Smooth muscle cell (in vitro differentiated cells): ENCODE data around the gene CACNG4. TPM values are rescaled to one million over a fixed set of nuclear protein-coding genes. Genes with fewer than 3 reads are reported as not detected.

Experiments
- DNase-seq: peaks from one replicate; lab custom pipeline; 2025; ENCODE audit not compliant: unreplicated experiment; lab: John Stamatoyannopoulos, UW
- H2AFZ ChIP-seq: fragments of 200-600 bp; sonication (generic); 2 replicates; pipeline ENCODE4 v1.6.0; 2016; ENCODE audit warnings: antibody characterized with exemption, low read depth, mild to moderate bottlenecking
- H3F3A ChIP-seq: fragments of 200-600 bp; sonication (generic); 2 replicates; pipeline ENCODE4 v1.6.0; 2017; ENCODE audit warnings: antibody characterized with exemption, low read depth
- H3K27ac ChIP-seq: fragments of 200-600 bp; sonication (generic); 2 replicates; pipeline ENCODE4 v1.5.1; 2016; ENCODE audit warnings: low read depth, mild to moderate bottlenecking
- H3K27me3 ChIP-seq: fragments of 200-600 bp; sonication (generic); 2 replicates; pipeline ENCODE4 v1.6.1; 2016; ENCODE audit warnings: low read depth, mild to moderate bottlenecking
- H3K36me3 ChIP-seq: fragments of 200-600 bp; sonication (generic); 2 replicates; pipeline ENCODE4 v1.5.1; 2016; ENCODE audit warnings: low read depth
- H3K4me1 ChIP-seq: fragments of 200-600 bp; sonication (generic); 2 replicates; pipeline ENCODE4 v1.5.1; 2016; ENCODE audit warnings: low read depth
- H3K4me2 ChIP-seq: fragments of 200-600 bp; sonication (generic); 2 replicates; pipeline ENCODE4 v1.6.0; 2016; ENCODE audit warnings: mild to moderate bottlenecking
- H3K4me3 ChIP-seq: fragments of 200-600 bp; sonication (generic); 2 replicates; pipeline ENCODE4 v1.5.1; 2016; ENCODE audit warnings: mild to moderate bottlenecking
- H3K79me2 ChIP-seq: fragments of 200-600 bp; sonication (generic); 2 replicates; pipeline ENCODE4 v1.6.0; 2016; ENCODE audit warnings: low read depth, mild to moderate bottlenecking
- H3K9ac ChIP-seq: fragments of 200-600 bp; sonication (generic); 2 replicates; pipeline ENCODE4 v1.6.0; 2016; ENCODE audit warnings: low read depth
- H3K9me3 ChIP-seq: fragments of 200-600 bp; sonication (generic); replicated peaks from 2 replicates; pipeline ENCODE4 v1.5.1; 2016; ENCODE audit warnings: low read depth
- H4K20me1 ChIP-seq: fragments of 200-600 bp; sonication (generic); 2 replicates; pipeline ENCODE4 v1.6.0; 2016; ENCODE audit warnings: low read depth
- WGBS: methylation state at CpG from one replicate; pipeline ENCODE4 v1.1.7; 2016; ENCODE audit warnings: low lambda C conversion rate; 5-methylcytosine and 5-hydroxymethylcytosine counted together
- polyA plus RNA-seq: library from polyadenylated mRNA; unstranded; fragments of >200 nt; fragmentation: Nextera tagmentation; extraction: Ambion mirVana; gene quantifications from 2 replicates; pipeline ENCODE4 v1.2.1, GENCODE V29; 2016
- total RNA-seq: library from RNA; depleted of rRNA; stranded (reverse); fragments of >200 nt; gene quantifications from 2 replicates; pipeline ENCODE4 v1.2.3, GENCODE V29; 2014
- TF ChIP-seq, protein P1 (sequence below): fragments of 200-600 bp; sonication (generic); IDR thresholded peaks from 2 replicates; pipeline ENCODE4 v1.5.1; 2017; ENCODE audit warnings: borderline replicate concordance, mild to moderate bottlenecking, antibody characterized with exemption; ENCODE audit not compliant: insufficient read depth, poor library complexity, severe bottlenecking

Gene CACNG4
- total and polyA plus RNA-seq, 2 experiments from 2014 or later: 1.4 to 6.5 TPM

DNA sequence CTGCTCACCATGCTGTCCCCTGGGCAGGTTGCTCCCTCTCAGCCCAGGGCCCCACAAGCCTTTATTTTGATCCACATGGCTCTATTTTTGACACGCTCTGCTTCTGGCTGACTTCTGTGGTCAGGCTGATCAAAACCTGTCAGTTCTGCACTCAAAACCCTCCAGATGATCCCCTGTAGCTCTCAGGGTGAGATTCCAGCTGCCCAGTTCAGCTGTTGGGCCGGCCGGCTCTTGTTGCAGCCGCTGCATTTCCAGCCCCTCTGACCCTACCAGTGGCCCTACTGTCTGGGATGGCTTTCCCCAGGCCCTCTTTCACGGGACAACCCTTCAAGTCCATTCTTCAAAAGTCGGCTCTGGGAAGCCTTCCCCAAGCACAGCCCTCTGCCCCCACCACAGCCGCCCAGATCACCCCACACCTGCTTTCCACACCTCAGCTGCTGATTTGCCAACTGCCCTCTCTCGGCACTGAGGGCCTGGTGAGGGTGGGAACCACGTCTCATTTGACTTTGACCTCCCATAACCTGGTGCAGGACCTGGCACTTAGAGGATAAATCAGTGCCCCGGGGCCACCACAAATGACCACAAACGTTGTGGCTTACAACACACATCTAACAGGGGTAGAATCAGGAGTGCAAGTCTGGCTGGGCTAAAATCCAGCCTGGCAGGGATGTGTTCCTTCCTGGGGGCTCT lies 16.3 kb upstream of the CACNG4 start:
- H3K9ac ChIP-seq: no peak overlapping the region
- TF ChIP-seq, protein P1, sequence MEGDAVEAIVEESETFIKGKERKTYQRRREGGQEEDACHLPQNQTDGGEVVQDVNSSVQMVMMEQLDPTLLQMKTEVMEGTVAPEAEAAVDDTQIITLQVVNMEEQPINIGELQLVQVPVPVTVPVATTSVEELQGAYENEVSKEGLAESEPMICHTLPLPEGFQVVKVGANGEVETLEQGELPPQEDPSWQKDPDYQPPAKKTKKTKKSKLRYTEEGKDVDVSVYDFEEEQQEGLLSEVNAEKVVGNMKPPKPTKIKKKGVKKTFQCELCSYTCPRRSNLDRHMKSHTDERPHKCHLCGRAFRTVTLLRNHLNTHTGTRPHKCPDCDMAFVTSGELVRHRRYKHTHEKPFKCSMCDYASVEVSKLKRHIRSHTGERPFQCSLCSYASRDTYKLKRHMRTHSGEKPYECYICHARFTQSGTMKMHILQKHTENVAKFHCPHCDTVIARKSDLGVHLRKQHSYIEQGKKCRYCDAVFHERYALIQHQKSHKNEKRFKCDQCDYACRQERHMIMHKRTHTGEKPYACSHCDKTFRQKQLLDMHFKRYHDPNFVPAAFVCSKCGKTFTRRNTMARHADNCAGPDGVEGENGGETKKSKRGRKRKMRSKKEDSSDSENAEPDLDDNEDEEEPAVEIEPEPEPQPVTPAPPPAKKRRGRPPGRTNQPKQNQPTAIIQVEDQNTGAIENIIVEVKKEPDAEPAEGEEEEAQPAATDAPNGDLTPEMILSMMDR: no peak
- H3K27me3 ChIP-seq: no peaks in the 10 kb centered on the region
- H3K4me2 ChIP-seq: no peak overlapping the region
- no peak overlapping the region for H3K27ac ChIP-seq
- H3K36me3 ChIP-seq: no peaks in the 10 kb centered on the region
- 75% methylated on average over 11 of the region's 11 CpGs for WGBS
- no peak for DNase-seq
- H3K9me3 ChIP-seq: no peaks in the 10 kb centered on the region
- H4K20me1 ChIP-seq: no peaks in the 10 kb centered on the region
- H3K4me3 ChIP-seq: no peak overlapping the region
- H3K79me2 ChIP-seq: no peaks in the 10 kb centered on the region
- H2AFZ ChIP-seq: no peak overlapping the region
- H3F3A ChIP-seq: no peaks in the 10 kb centered on the region
- peaks cover 15% of the 10 kb centered on the region for H3K4me1 ChIP-seq

GRCh38 chr17:66949501-66949900 lies 15.0 kb upstream of the CACNG4 start:
- no peaks in the 10 kb centered on the region for H3K36me3 ChIP-seq
- no peaks in the 10 kb centered on the region for H4K20me1 ChIP-seq
- no peak overlapping the region for H2AFZ ChIP-seq
- no peaks in the 10 kb centered on the region for H3K79me2 ChIP-seq
- peaks cover 10% of the 10 kb centered on the region for H3K4me1 ChIP-seq
- DNase-seq: no peak
- no peak overlapping the region for H3K4me2 ChIP-seq
- no peaks in the 10 kb centered on the region for H3K9me3 ChIP-seq
- H3K27me3 ChIP-seq: no peaks in the 10 kb centered on the region
- H3K4me3 ChIP-seq: no peak overlapping the region
- H3K9ac ChIP-seq: no peak overlapping the region
- H3K27ac ChIP-seq: peak overlapping the region; percentile 17
- WGBS: 85% methylated on average over 10 of the region's 10 CpGs
- no peaks in the 10 kb centered on the region for H3F3A ChIP-seq
- TF ChIP-seq, protein P1: no peak

DNA sequence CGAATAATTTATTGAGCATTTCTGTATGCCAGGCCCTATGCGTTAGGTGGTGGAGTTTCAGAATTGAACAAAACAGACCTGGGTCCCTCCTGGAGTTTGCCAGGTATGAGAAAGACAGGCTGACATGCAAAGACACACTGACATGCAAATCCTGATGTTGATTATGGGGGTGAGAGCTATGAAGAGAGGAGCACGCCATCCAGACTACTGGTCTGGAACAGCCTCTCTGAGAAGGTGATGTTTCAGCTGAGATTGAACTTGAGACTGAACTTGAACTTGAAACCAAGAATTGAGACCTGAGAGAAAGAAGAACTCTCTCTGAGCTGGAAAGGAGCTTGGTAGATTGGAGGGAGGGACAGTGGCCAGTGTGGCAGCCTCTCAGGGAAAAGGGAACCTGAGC lies 14.2 kb upstream of the CACNG4 start:
- TF ChIP-seq, protein P1: no peak
- H3F3A ChIP-seq: no peaks in the 10 kb centered on the region
- H3K79me2 ChIP-seq: no peaks in the 10 kb centered on the region
- H3K4me3 ChIP-seq: no peak overlapping the region
- 96% methylated on average over 3 of the region's 3 CpGs for WGBS
- DNase-seq: no peak
- H3K4me2 ChIP-seq: no peak overlapping the region
- no peaks in the 10 kb centered on the region for H4K20me1 ChIP-seq
- H3K27ac ChIP-seq: peak overlapping the region; percentile 17
- H3K9ac ChIP-seq: no peak overlapping the region
- H3K27me3 ChIP-seq: no peaks in the 10 kb centered on the region
- no peaks in the 10 kb centered on the region for H3K9me3 ChIP-seq
- H2AFZ ChIP-seq: no peak overlapping the region
- no peaks in the 10 kb centered on the region for H3K36me3 ChIP-seq
- peaks cover 7% of the 10 kb centered on the region for H3K4me1 ChIP-seq
